ENCODE results near the gene SRRD. TPM values are rescaled to one million over a fixed set of nuclear protein-coding genes. Genes with fewer than 3 reads are reported as not detected.

The SRRD gene
- total RNA-seq, 5 donors from 2014 or later (not counting 1 experiment from before 2014, with no cell fraction given): 17.4 to 23.3 (median 21.8) TPM

GRCh38 chr22:26496456-26496855 lies 12.8 kb downstream of the SRRD start:
- CTCF ChIA-PET: no interaction called here
- Histone ChIP-seq H3K4me3 (ENCODE audit: control insufficient read depth in 1 of 2, extremely low read depth in 1 of 2, low read length in 1 of 2) (no peak overlapping the region), H3K36me3 (ENCODE audit: control insufficient read depth in 2 of 2, extremely low read depth in 1 of 2, insufficient read depth in 1 of 2, low read length in 1 of 2) (peaks cover 16 to 87% of the 10 kb centered on the region in 2 donors), H3K27me3 (replicated peaks in 1 of 2; ENCODE audit: control insufficient read depth in 2 of 2, extremely low read depth in 1 of 2, insufficient read depth in 2 of 2, low read length in 1 of 2) (no peaks in the 10 kb centered on the region), H3K9me3 (no peaks in the 10 kb centered on the region), H3K4me1 (ENCODE audit: control insufficient read depth in 1 of 2, extremely low read depth in 1 of 2, insufficient read depth in 2 of 2, low read length in 2 of 2) (no peaks in the 10 kb centered on the region), H3K27ac (ENCODE audit: low read length) (no peak overlapping the region)
- DNase-seq (no peak), ATAC-seq (replicated peaks in 1 of 4) (no peak)
- Mint-ChIP-seq H3K4me3 (no peak overlapping the region), H3K9me3 (no peaks in the 10 kb centered on the region), H3K27ac (no peak overlapping the region), H3K36me3 (peaks cover 55% of the 10 kb centered on the region), H3K27me3 (no peaks in the 10 kb centered on the region), H3K4me1 (peaks cover 0 to 2% (median 0%) of the 10 kb centered on the region in 3 donors)
- WGBS (ENCODE audit: insufficient coverage): no CpG with 5 or more reads among the region's 4 CpGs
- POLR2A ChIA-PET: interaction anchor here in 1 of 2 donors (1.8 kb wide), 1 partner anchor 13 kb away, joined by 5 read pairs; the partner anchor contains the start of genes HPS4 and SRRD

DNA sequence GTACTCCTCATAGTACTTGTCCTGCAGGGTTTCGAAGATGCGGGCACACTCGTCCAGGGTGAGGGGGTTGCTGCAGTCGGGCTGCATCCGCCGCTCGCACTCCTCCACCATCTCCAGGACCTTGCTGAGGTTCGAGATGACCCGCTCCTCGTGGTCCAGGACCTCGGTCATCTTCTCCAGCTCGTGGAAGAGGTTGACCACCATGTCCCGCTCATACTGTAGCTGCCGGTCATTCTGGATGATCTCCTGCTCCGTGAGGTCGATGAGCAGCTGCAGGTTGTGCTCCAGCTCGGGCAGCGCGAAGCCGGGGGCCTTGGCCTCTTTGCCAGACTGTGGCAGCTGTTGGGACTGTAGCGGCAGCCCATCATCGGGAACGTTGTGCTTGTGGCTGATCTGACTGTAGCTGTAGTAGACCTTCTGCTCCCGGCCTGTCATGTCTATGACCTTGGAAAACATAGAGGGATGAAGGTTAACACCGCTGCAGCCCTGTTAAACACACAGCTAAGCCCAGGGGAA lies 15.6 kb downstream of the SRRD start:
- Mint-ChIP-seq H3K4me1 (peaks cover 17 to 24% (median 19%) of the 10 kb centered on the region in 3 donors), H3K27ac (peak overlapping the region in 1 of 2 donors; percentile 27), H3K4me3 (no peak overlapping the region), H3K27me3 (no peaks in the 10 kb centered on the region), H3K36me3 (peaks cover 58% of the 10 kb centered on the region), H3K9me3 (no peaks in the 10 kb centered on the region)
- peaks cover 5 to 15% of the 10 kb centered on the region in 2 experiments for H3K4me1 ChIP-seq (ENCODE audit: control insufficient read depth in 1 of 2, extremely low read depth in 1 of 2, insufficient read depth in 2 of 2, low read length in 2 of 2)
- DNase-seq (no peak), ATAC-seq (replicated peaks in 1 of 4) (no peak)
- peaks cover 13 to 87% of the 10 kb centered on the region in 2 donors for H3K36me3 ChIP-seq (ENCODE audit: control insufficient read depth in 2 of 2, extremely low read depth in 1 of 2, insufficient read depth in 1 of 2, low read length in 1 of 2)
- no peaks in the 10 kb centered on the region for H3K9me3 ChIP-seq
- ChIA-PET POLR2A (interaction anchor here in 1 of 2 donors (0.8 kb wide), 1 partner anchor 16 kb away, joined by 4 read pairs; the partner anchor contains the start of genes HPS4 and SRRD), CTCF (no interaction called here)
- no peak overlapping the region for H3K4me3 ChIP-seq (ENCODE audit: control insufficient read depth in 1 of 2, extremely low read depth in 1 of 2, low read length in 1 of 2)
- no peak overlapping the region for H3K27ac ChIP-seq (ENCODE audit: low read length)
- 89% methylated on average over 18 of the region's 25 CpGs for WGBS (ENCODE audit: insufficient coverage)
- no peaks in the 10 kb centered on the region for H3K27me3 ChIP-seq (replicated peaks in 1 of 2; ENCODE audit: control insufficient read depth in 2 of 2, extremely low read depth in 1 of 2, insufficient read depth in 2 of 2, low read length in 1 of 2)

DNA sequence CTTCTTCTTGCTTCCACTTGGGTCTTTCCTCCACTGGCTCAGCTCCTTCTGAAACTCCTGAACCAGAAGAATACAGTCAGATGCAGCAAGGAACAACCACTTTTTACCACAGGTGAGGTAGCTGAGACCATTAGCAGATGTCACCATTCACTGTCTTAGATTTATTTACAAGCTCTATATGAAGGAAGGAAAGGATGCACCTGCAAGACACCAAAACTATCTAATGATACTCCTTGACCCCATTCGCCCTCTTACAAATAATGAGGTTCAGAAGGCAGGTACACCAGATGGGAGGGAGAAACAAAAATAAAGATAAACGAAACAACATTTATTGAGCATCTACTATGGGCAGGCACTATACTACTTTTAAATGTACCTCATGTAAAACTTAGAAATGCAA lies 18.3 kb downstream of the SRRD start:
- H3K4me1 ChIP-seq (ENCODE audit: control insufficient read depth in 1 of 2, extremely low read depth in 1 of 2, insufficient read depth in 2 of 2, low read length in 2 of 2): peaks cover 5 to 18% of the 10 kb centered on the region in 2 experiments
- WGBS (ENCODE audit: insufficient coverage): no CpG with 5 or more reads among the region's 2 CpGs
- DNase-seq (no peak), ATAC-seq (replicated peaks in 1 of 4) (no peak)
- Mint-ChIP-seq H3K27me3 (no peaks in the 10 kb centered on the region), H3K4me3 (no peak overlapping the region), H3K36me3 (peaks cover 63% of the 10 kb centered on the region), H3K27ac (peak overlapping the region in 1 of 2 donors; percentile 28), H3K4me1 (peaks cover 18 to 31% (median 24%) of the 10 kb centered on the region in 3 donors), H3K9me3 (no peaks in the 10 kb centered on the region)
- no peaks in the 10 kb centered on the region for H3K27me3 ChIP-seq (replicated peaks in 1 of 2; ENCODE audit: control insufficient read depth in 2 of 2, extremely low read depth in 1 of 2, insufficient read depth in 2 of 2, low read length in 1 of 2)
- H3K4me3 ChIP-seq (ENCODE audit: control insufficient read depth in 1 of 2, extremely low read depth in 1 of 2, low read length in 1 of 2): no peak overlapping the region
- no peaks in the 10 kb centered on the region for H3K9me3 ChIP-seq
- no peak overlapping the region for H3K27ac ChIP-seq (ENCODE audit: low read length)
- peaks cover 17 to 89% of the 10 kb centered on the region in 2 donors for H3K36me3 ChIP-seq (ENCODE audit: control insufficient read depth in 2 of 2, extremely low read depth in 1 of 2, insufficient read depth in 1 of 2, low read length in 1 of 2)
- ChIA-PET CTCF (interaction anchor here (0.8 to 2.8 kb wide), 7 partner anchors 11 to 171 kb away, joined by 3 to 17 read pairs (median 4); partner anchors contain the start of genes HPS4 (in 1 of the 2) and SRRD (in 1 of the 2)), POLR2A (interaction anchor here in 1 of 2 donors (0.6 to 0.7 kb wide), 2 partner anchors 11 to 18 kb away, joined by 3 to 7 read pairs; partner anchors contain the start of genes HPS4, SRRD and TFIP11)

- Mint-ChIP-seq H3K9me3 (no peaks in the 10 kb centered on the region), H3K36me3 (peaks cover 61% of the 10 kb centered on the region), H3K4me1 (peaks cover 18 to 31% (median 24%) of the 10 kb centered on the region in 3 donors), H3K27me3 (no peaks in the 10 kb centered on the region), H3K27ac (peak overlapping the region; percentile 68 to 76), H3K4me3 (peak overlapping the region in 2 of 3 donors; percentile 28 to 52)
- WGBS (ENCODE audit: insufficient coverage): 4% methylated on average over 3 of the region's 3 CpGs
- peak overlapping the region; percentile 52 for H3K27ac ChIP-seq (ENCODE audit: low read length)
- CTCF ChIA-PET: interaction anchor here (0.6 to 2.8 kb wide), 11 partner anchors 9 to 197 kb away, joined by 3 to 17 read pairs (median 4); partner anchors contain the start of genes HPS4 (in 1 of the 2), SRRD (in 1 of the 2) and TFIP11 (in 1 of the 2)
- H3K4me1 ChIP-seq (ENCODE audit: control insufficient read depth in 1 of 2, extremely low read depth in 1 of 2, insufficient read depth in 2 of 2, low read length in 2 of 2): peaks cover 5 to 18% of the 10 kb centered on the region in 2 experiments
- POLR2A ChIA-PET: interaction anchor here in 1 of 2 donors (0.5 to 1.2 kb wide), 3 partner anchors 19 to 36 kb away, joined by 3 to 8 read pairs (median 3); partner anchors contain the start of gene SRRD
- DNase-seq (peak; percentile 26 to 81 (median 58)), ATAC-seq (replicated peaks in 1 of 4) (peak; percentile 76 to 95 (median 92))
- H3K36me3 ChIP-seq (ENCODE audit: control insufficient read depth in 2 of 2, extremely low read depth in 1 of 2, insufficient read depth in 1 of 2, low read length in 1 of 2): peaks cover 20 to 94% of the 10 kb centered on the region in 2 donors
- no peaks in the 10 kb centered on the region for H3K27me3 ChIP-seq (replicated peaks in 1 of 2; ENCODE audit: control insufficient read depth in 2 of 2, extremely low read depth in 1 of 2, insufficient read depth in 2 of 2, low read length in 1 of 2)
- H3K4me3 ChIP-seq (ENCODE audit: control insufficient read depth in 1 of 2, extremely low read depth in 1 of 2, low read length in 1 of 2): no peak overlapping the region
- H3K9me3 ChIP-seq: no peaks in the 10 kb centered on the region
Measured at GRCh38 chr22:26502688-26503561, 19.2 kb downstream of the SRRD start.

GRCh38 chr22:26503758-26504157 lies 20.1 kb downstream of the SRRD start:
- Mint-ChIP-seq H3K4me1 (peaks cover 19 to 31% (median 24%) of the 10 kb centered on the region in 3 donors), H3K9me3 (no peaks in the 10 kb centered on the region), H3K27ac (peak overlapping the region; percentile 68 to 76), H3K27me3 (no peaks in the 10 kb centered on the region), H3K36me3 (peaks cover 63% of the 10 kb centered on the region), H3K4me3 (peak overlapping the region in 1 of 3 donors; percentile 52)
- ChIA-PET CTCF (interaction anchor here (0.5 to 2.8 kb wide), 11 partner anchors 9 to 197 kb away, joined by 3 to 17 read pairs (median 4); partner anchors contain the start of genes HPS4 (in 1 of the 2), SRRD (in 1 of the 2) and TFIP11 (in 1 of the 2)), POLR2A (interaction anchor here in 1 of 2 donors (0.6 to 1.2 kb wide), 2 partner anchors 20 to 35 kb away, joined by 3 read pairs; partner anchors contain the start of gene SRRD)
- peaks cover 5 to 18% of the 10 kb centered on the region in 2 experiments for H3K4me1 ChIP-seq (ENCODE audit: control insufficient read depth in 1 of 2, extremely low read depth in 1 of 2, insufficient read depth in 2 of 2, low read length in 2 of 2)
- H3K27ac ChIP-seq (ENCODE audit: low read length): peak overlapping the region; percentile 52
- WGBS (ENCODE audit: insufficient coverage): no CpG with 5 or more reads among the region's 1 CpG
- DNase-seq (no peak), ATAC-seq (replicated peaks in 1 of 4) (no peak)
- H3K27me3 ChIP-seq (replicated peaks in 1 of 2; ENCODE audit: control insufficient read depth in 2 of 2, extremely low read depth in 1 of 2, insufficient read depth in 2 of 2, low read length in 1 of 2): no peaks in the 10 kb centered on the region
- no peaks in the 10 kb centered on the region for H3K9me3 ChIP-seq
- peaks cover 22 to 98% of the 10 kb centered on the region in 2 donors for H3K36me3 ChIP-seq (ENCODE audit: control insufficient read depth in 2 of 2, extremely low read depth in 1 of 2, insufficient read depth in 1 of 2, low read length in 1 of 2)
- H3K4me3 ChIP-seq (ENCODE audit: control insufficient read depth in 1 of 2, extremely low read depth in 1 of 2, low read length in 1 of 2): no peak overlapping the region

GRCh38 chr22:26508148-26508547 lies 24.5 kb downstream of the SRRD start:
- no peak overlapping the region for H3K4me3 Mint-ChIP-seq
- Histone ChIP-seq H3K4me3 (ENCODE audit: control insufficient read depth in 1 of 2, extremely low read depth in 1 of 2, low read length in 1 of 2) (no peak overlapping the region), H3K4me1 (ENCODE audit: control insufficient read depth in 1 of 2, extremely low read depth in 1 of 2, insufficient read depth in 2 of 2, low read length in 2 of 2) (peaks cover 13 to 31% of the 10 kb centered on the region in 2 experiments), H3K27me3 (replicated peaks in 1 of 2; ENCODE audit: control insufficient read depth in 2 of 2, extremely low read depth in 1 of 2, insufficient read depth in 2 of 2, low read length in 1 of 2) (no peaks in the 10 kb centered on the region), H3K27ac (ENCODE audit: low read length) (no peak overlapping the region), H3K36me3 (ENCODE audit: control insufficient read depth in 2 of 2, extremely low read depth in 1 of 2, insufficient read depth in 1 of 2, low read length in 1 of 2) (peaks cover 22 to 70% of the 10 kb centered on the region in 2 donors), H3K9me3 (no peaks in the 10 kb centered on the region)
- ChIA-PET CTCF (interaction anchor here in 1 of 2 donors (1.0 kb wide), 1 partner anchor 24 kb away, joined by 4 read pairs; the partner anchor contains the start of genes HPS4 and SRRD), POLR2A (no interaction called here)
- H3K36me3 Mint-ChIP-seq: peaks cover 51% of the 10 kb centered on the region
- no peak for DNase-seq
- no peak overlapping the region for H3K27ac Mint-ChIP-seq
- H3K27me3 Mint-ChIP-seq: no peaks in the 10 kb centered on the region
- H3K9me3 Mint-ChIP-seq: no peaks in the 10 kb centered on the region
- peaks cover 53 to 55% (median 55%) of the 10 kb centered on the region in 3 donors for H3K4me1 Mint-ChIP-seq
- ATAC-seq (replicated peaks in 1 of 4): no peak

Data from T-cell (primary cell).